ENCODE data around the gene SPATA22.

DNA sequence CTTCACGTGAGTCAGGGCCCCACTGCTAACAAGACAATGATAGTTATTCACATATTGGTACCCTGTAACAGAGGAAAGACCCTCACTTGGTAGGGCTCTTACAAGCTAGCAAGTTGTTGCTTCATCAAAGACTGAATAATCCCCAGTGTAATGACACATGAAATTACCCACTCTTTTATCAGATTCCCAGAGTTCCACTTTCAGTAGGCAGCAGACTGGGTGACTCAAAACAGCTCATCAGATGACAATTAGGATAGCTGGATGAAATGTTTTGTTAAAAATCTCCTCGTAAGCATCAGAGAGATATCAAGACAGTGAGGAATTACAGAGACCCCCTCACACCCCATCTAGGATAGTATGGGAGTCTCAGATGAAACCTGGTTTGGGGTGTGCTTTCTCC is 31.2 kb downstream of the SPATA22 start:
- TF ChIP-seq POLR2AphosphoS5 (IDR thresholded peaks at IDR 0.05) (no peak), POLR2A (IDR thresholded peaks at IDR 0.05) (no peak), EP300 (IDR thresholded peaks at IDR 0.05) (no peak)
- TF ChIP-seq, protein P1, sequence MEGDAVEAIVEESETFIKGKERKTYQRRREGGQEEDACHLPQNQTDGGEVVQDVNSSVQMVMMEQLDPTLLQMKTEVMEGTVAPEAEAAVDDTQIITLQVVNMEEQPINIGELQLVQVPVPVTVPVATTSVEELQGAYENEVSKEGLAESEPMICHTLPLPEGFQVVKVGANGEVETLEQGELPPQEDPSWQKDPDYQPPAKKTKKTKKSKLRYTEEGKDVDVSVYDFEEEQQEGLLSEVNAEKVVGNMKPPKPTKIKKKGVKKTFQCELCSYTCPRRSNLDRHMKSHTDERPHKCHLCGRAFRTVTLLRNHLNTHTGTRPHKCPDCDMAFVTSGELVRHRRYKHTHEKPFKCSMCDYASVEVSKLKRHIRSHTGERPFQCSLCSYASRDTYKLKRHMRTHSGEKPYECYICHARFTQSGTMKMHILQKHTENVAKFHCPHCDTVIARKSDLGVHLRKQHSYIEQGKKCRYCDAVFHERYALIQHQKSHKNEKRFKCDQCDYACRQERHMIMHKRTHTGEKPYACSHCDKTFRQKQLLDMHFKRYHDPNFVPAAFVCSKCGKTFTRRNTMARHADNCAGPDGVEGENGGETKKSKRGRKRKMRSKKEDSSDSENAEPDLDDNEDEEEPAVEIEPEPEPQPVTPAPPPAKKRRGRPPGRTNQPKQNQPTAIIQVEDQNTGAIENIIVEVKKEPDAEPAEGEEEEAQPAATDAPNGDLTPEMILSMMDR (IDR thresholded peaks at IDR 0.05) = no peak
